PC-9 (cell line): ENCODE results near the gene CCDC71L. TPM values are rescaled to one million over a fixed set of nuclear protein-coding genes. Genes with fewer than 3 reads are reported as not detected.

Experiments
- BruUV-seq: library from RNA; stranded (reverse); fragments of 400-500 nt; replicated peaks from 2 replicates; lab custom pipeline; 2021; lab: Mats Ljungman, UMichigan
- CTCF ChIA-PET: fragments of 300-600 bp; sonication (Branson Sonifier 250); formaldehyde crosslinking; loops from one replicate; lab custom pipeline; 2022; ENCODE audit warnings: antibody characterized with exemption; lab: Charles Lee
- POLR2A ChIA-PET: fragments of 300-600 bp; sonication (Branson Sonifier 250); formaldehyde crosslinking; loops from one replicate; lab custom pipeline; 2022; ENCODE audit warnings: antibody characterized with exemption; ENCODE audit not compliant: unreplicated experiment; lab: Charles Lee
- DNase-seq, 2 experiments: peaks; one replicate each; pipeline versions ENCODE4 v3.0.0 to v3.0.0-alpha.2; 2015 to 2022; ENCODE audit warnings: mixed read lengths in 1 of 2
- H2AFZ ChIP-seq: fragments of 200-600 bp; sonication (generic); 2 replicates; pipeline ENCODE4 v1.8.1; 2017; ENCODE audit warnings: antibody characterized with exemption
- H3F3A ChIP-seq: fragments of 200-600 bp; sonication (generic); 2 replicates; pipeline ENCODE4 v1.8.1; 2017; ENCODE audit warnings: antibody characterized with exemption, mild to moderate bottlenecking, low read depth; ENCODE audit not compliant: insufficient read depth
- H3K27ac ChIP-seq: fragments of 200-600 bp; sonication (generic); 2 replicates; pipeline ENCODE4 v1.6.1; 2016; ENCODE audit warnings: mixed run types
- H3K27me3 ChIP-seq: fragments of 200-600 bp; sonication (generic); 2 replicates; pipeline ENCODE4 v1.6.1; 2016; ENCODE audit warnings: low read depth, mixed run types; ENCODE audit not compliant: insufficient read depth
- H3K36me3 ChIP-seq: fragments of 200-600 bp; sonication (generic); 2 replicates; pipeline ENCODE4 v1.6.1; 2016; ENCODE audit warnings: low read depth, mixed run types
- H3K4me1 ChIP-seq: fragments of 200-600 bp; sonication (generic); replicated peaks from 2 replicates; pipeline ENCODE4 v1.6.1; 2016; ENCODE audit warnings: mixed run types; ENCODE audit not compliant: insufficient read depth
- H3K4me2 ChIP-seq: fragments of 200-600 bp; sonication (generic); 2 replicates; pipeline ENCODE4 v1.6.1; 2017; ENCODE audit warnings: mixed run types
- H3K4me3 ChIP-seq: fragments of 200-600 bp; sonication (generic); 2 replicates; pipeline ENCODE4 v1.6.1; 2016; ENCODE audit warnings: mixed run types
- H3K79me2 ChIP-seq: fragments of 200-600 bp; sonication (generic); 2 replicates; pipeline ENCODE4 v1.6.1; 2017; ENCODE audit warnings: low read depth, mixed run types
- H3K9me2 ChIP-seq: fragments of 200-600 bp; sonication (generic); 2 replicates; pipeline ENCODE4 v1.8.1; 2017; ENCODE audit warnings: mild to moderate bottlenecking; ENCODE audit not compliant: insufficient read depth
- H3K9me3 ChIP-seq: fragments of 200-600 bp; sonication (generic); 2 replicates; pipeline ENCODE4 v1.8.1; 2016; ENCODE audit warnings: low read depth; ENCODE audit not compliant: insufficient read depth
- H4K20me1 ChIP-seq: fragments of 200-600 bp; sonication (generic); 2 replicates; pipeline ENCODE4 v1.8.1; 2017; ENCODE audit not compliant: insufficient read depth
- EZH2 ChIP-seq: fragments of 200-600 bp; sonication (generic); IDR thresholded peaks from 2 replicates; pipeline ENCODE4 v1.8.0; 2017; ENCODE audit warnings: antibody characterized with exemption, low read depth
- intact Hi-C: fragments of 100-400 bp; cut with micrococcal nuclease; formaldehyde crosslinking; loops from one replicate; pipeline ENCODE4 v1.10.0; 2022; ENCODE audit not compliant: unreplicated experiment
- total RNA-seq: library from RNA; stranded (reverse); gene quantifications from 2 replicates; pipeline ENCODE4 v1.2.3, GENCODE V29; 2021
- TF ChIP-seq, protein P1 (sequence below): fragments of 200-600 bp; sonication (generic); conservative IDR thresholded peaks from 2 replicates; pipeline ENCODE4 v1.6.1; 2017; ENCODE audit warnings: mixed run types, antibody characterized with exemption, mild to moderate bottlenecking, moderate library complexity

Gene CCDC71L
- total RNA-seq, 1 experiment from 2014 or later: 18.4 TPM

GRCh38 chr7:106622654-106623314 lies 38.2 kb downstream of the CCDC71L start:
- Histone ChIP-seq H3F3A (peaks cover 7% of the 10 kb centered on the region), H3K36me3 (no peaks in the 10 kb centered on the region), H3K4me3 (no peak overlapping the region), H3K27ac (no peak overlapping the region), H3K9me3 (peaks cover 18% of the 10 kb centered on the region), H2AFZ (no peak overlapping the region), H3K4me2 (no peak overlapping the region), H3K9me2 (no peaks in the 10 kb centered on the region), H4K20me1 (no peaks in the 10 kb centered on the region), H3K4me1 (peaks cover 30% of the 10 kb centered on the region), H3K79me2 (no peaks in the 10 kb centered on the region), H3K27me3 (no peaks in the 10 kb centered on the region)
- no peak for TF ChIP-seq EZH2
- TF ChIP-seq, protein P1, sequence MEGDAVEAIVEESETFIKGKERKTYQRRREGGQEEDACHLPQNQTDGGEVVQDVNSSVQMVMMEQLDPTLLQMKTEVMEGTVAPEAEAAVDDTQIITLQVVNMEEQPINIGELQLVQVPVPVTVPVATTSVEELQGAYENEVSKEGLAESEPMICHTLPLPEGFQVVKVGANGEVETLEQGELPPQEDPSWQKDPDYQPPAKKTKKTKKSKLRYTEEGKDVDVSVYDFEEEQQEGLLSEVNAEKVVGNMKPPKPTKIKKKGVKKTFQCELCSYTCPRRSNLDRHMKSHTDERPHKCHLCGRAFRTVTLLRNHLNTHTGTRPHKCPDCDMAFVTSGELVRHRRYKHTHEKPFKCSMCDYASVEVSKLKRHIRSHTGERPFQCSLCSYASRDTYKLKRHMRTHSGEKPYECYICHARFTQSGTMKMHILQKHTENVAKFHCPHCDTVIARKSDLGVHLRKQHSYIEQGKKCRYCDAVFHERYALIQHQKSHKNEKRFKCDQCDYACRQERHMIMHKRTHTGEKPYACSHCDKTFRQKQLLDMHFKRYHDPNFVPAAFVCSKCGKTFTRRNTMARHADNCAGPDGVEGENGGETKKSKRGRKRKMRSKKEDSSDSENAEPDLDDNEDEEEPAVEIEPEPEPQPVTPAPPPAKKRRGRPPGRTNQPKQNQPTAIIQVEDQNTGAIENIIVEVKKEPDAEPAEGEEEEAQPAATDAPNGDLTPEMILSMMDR: no peak
- BruUV-seq: no TSS peak
- intact Hi-C loops: no loop called here
- ChIA-PET POLR2A (no interaction called here), CTCF (interaction anchor here (0.6 kb wide), 1 partner anchor 1252 kb away, joined by 4 read pairs; no protein-coding TSS in a partner anchor)
- no peak for DNase-seq

DNA sequence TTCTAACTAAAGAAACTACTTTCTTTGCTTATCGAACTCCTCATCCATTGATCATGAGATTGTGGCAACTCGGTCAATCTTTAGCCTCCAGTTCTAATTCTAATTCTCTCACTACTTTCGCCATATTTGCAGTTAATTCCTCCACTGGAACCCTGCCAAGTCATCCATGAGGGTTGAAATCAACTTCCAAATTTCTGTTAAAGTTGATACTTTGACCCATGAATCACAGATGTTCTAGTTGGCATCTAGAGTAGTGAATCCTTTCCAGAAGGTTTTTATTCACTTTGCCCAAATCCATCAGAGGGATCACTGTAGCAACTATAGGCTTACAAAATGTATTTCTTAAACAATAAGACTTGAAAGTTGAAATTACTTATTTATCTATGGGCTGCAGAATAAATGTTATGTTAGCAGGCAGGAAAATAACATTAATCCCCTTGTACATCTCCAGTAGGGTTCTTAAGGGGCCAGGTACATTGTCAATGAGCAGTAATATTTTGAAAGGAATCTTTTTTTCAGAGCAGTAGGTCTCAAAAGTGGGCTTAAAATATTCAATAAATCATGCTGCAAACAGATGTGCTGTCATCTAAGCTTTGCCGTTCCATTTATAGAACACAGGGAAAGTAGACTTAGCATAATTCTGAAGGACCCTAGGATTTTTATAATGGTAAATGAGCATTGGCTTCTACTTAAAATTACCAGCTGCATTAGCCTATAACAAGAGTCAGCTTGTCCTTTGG lies 39.4 kb downstream of the CCDC71L start:
- Histone ChIP-seq H3K27me3 (no peaks in the 10 kb centered on the region), H3F3A (peaks cover 4% of the 10 kb centered on the region), H3K4me2 (no peak overlapping the region), H3K36me3 (no peaks in the 10 kb centered on the region), H4K20me1 (no peaks in the 10 kb centered on the region), H2AFZ (no peak overlapping the region), H3K79me2 (no peaks in the 10 kb centered on the region), H3K27ac (no peak overlapping the region), H3K9me3 (peaks cover 18% of the 10 kb centered on the region), H3K4me3 (no peak overlapping the region), H3K9me2 (no peaks in the 10 kb centered on the region), H3K4me1 (peaks cover 22% of the 10 kb centered on the region)
- no TSS peak for BruUV-seq
- CTCF ChIA-PET: no interaction called here
- no peak for TF ChIP-seq EZH2
- TF ChIP-seq, protein P1: no peak
- no peak for DNase-seq
- intact Hi-C loops: no loop called here
- POLR2A ChIA-PET: no interaction called here

DNA sequence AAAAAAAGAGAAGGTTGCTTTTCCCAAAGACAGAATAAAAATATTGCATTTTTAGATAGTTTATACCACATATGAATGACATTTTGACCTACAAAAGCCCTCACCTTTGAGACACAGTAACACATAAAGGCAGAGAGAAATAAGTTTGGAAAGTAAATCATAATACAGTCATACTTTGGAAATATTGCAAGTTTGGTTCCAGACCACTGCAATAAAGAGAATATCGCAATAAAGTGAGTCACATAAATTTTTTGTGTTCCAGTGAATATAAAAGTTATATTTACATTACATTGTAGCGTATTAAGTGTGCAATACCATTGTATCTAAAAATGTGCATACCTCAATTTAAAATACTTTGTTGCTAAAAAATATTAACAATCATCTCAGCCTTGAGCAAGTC lies 40.3 kb downstream of the CCDC71L start:
- intact Hi-C loops: no loop called here
- no peak overlapping the region for H3K27ac ChIP-seq
- H3K9me3 ChIP-seq: peaks cover 18% of the 10 kb centered on the region
- H3K79me2 ChIP-seq: no peaks in the 10 kb centered on the region
- TF ChIP-seq, protein P1: no peak
- no peak for TF ChIP-seq EZH2
- BruUV-seq: no TSS peak
- no peaks in the 10 kb centered on the region for H4K20me1 ChIP-seq
- no peaks in the 10 kb centered on the region for H3F3A ChIP-seq
- H3K9me2 ChIP-seq: no peaks in the 10 kb centered on the region
- no peak overlapping the region for H3K4me2 ChIP-seq
- CTCF ChIA-PET: no interaction called here
- peaks cover 13% of the 10 kb centered on the region for H3K4me1 ChIP-seq
- no peaks in the 10 kb centered on the region for H3K27me3 ChIP-seq
- DNase-seq: no peak
- H3K4me3 ChIP-seq: no peak overlapping the region
- no peaks in the 10 kb centered on the region for H3K36me3 ChIP-seq
- POLR2A ChIA-PET: no interaction called here
- no peak overlapping the region for H2AFZ ChIP-seq
